ENCODE data around the gene UNG. TPM values are rescaled to one million over a fixed set of nuclear protein-coding genes. Genes with fewer than 3 reads are reported as not detected.

The UNG gene
- total RNA-seq, 2 donors from 2014 or later: 39.6 to 59.3 TPM

- Histone ChIP-seq H3K4me1 (replicated peaks) (peaks cover 11% of the 10 kb centered on the region), H3K27ac (peak overlapping the region; percentile 80 to 87), H3K4me3 (peak overlapping the region; percentile 57 to 62), H3K9me3 (no peaks in the 10 kb centered on the region), H3K36me3 (no peaks in the 10 kb centered on the region), H3K27me3 (replicated peaks; ENCODE audit: insufficient read depth) (no peaks in the 10 kb centered on the region)
- peak; percentile 76 for DNase-seq (ENCODE audit: low spot score)
- TF ChIP-seq POLR2AphosphoS5 (IDR thresholded peaks at IDR 0.05): peak; percentile 38
- TF ChIP-seq CTCF (IDR thresholded peaks at IDR 0.05): peak in 1 of 4 experiments; percentile 11
- peak; percentile 53 for TF ChIP-seq POLR2A (IDR thresholded peaks at IDR 0.05)
- WGBS: 2% methylated on average over 33 of the region's 61 CpGs
- intact Hi-C loops (cut with DNase I): loop anchor here (2.0 kb wide), 1 partner anchor 42 kb away; no protein-coding TSS in a partner anchor
Observed at GRCh38 chr12:109154451-109155438, 57.3 kb downstream of the UNG start.

GRCh38 chr12:109156036-109156435, 58.6 kb downstream of the UNG start:
- no peaks in the 10 kb centered on the region for H3K36me3 ChIP-seq
- H3K27me3 ChIP-seq (replicated peaks; ENCODE audit: insufficient read depth): no peaks in the 10 kb centered on the region
- WGBS: 96% methylated on average over 5 of the region's 5 CpGs
- no peak overlapping the region for H3K4me3 ChIP-seq
- intact Hi-C loops (cut with DNase I): no loop called here
- TF ChIP-seq POLR2A (IDR thresholded peaks at IDR 0.05) (no peak), CTCF (IDR thresholded peaks at IDR 0.05) (no peak), POLR2AphosphoS5 (IDR thresholded peaks at IDR 0.05) (no peak)
- no peak for DNase-seq (ENCODE audit: low spot score)
- H3K4me1 ChIP-seq (replicated peaks): peaks cover 11% of the 10 kb centered on the region
- no peak overlapping the region for H3K27ac ChIP-seq
- no peaks in the 10 kb centered on the region for H3K9me3 ChIP-seq

- Histone ChIP-seq H3K36me3 (no peaks in the 10 kb centered on the region), H3K9me3 (no peaks in the 10 kb centered on the region), H3K4me1 (replicated peaks) (peaks cover 11% of the 10 kb centered on the region), H3K27me3 (replicated peaks; ENCODE audit: insufficient read depth) (no peaks in the 10 kb centered on the region), H3K4me3 (no peak overlapping the region), H3K27ac (no peak overlapping the region)
- WGBS: 92% methylated on average over 5 of the region's 5 CpGs
- intact Hi-C loops (cut with DNase I): no loop called here
- DNase-seq (ENCODE audit: low spot score): no peak
- no peak for TF ChIP-seq CTCF (IDR thresholded peaks at IDR 0.05)
- TF ChIP-seq POLR2AphosphoS5 (IDR thresholded peaks at IDR 0.05): no peak
- TF ChIP-seq POLR2A (IDR thresholded peaks at IDR 0.05): no peak
Observed at GRCh38 chr12:109156586-109156985, 59.2 kb downstream of the UNG start.

- DNase-seq (ENCODE audit: low spot score): no peak
Observed at GRCh38 chr12:109157986-109158385, 60.6 kb downstream of the UNG start.

More at GRCh38 chr12:109157986-109158385, 60.6 kb downstream of the UNG start:
- no peaks in the 10 kb centered on the region for H3K27me3 ChIP-seq (replicated peaks; ENCODE audit: insufficient read depth)
- WGBS: 40% methylated on average over 5 of the region's 5 CpGs
- H3K36me3 ChIP-seq: no peaks in the 10 kb centered on the region
- intact Hi-C loops (cut with DNase I): no loop called here
- peak overlapping the region; percentile 45 to 55 for H3K27ac ChIP-seq
- peak; percentile 28 for TF ChIP-seq POLR2AphosphoS5 (IDR thresholded peaks at IDR 0.05)
- no peak for TF ChIP-seq CTCF (IDR thresholded peaks at IDR 0.05)
- no peak for TF ChIP-seq POLR2A (IDR thresholded peaks at IDR 0.05)
- H3K9me3 ChIP-seq: no peaks in the 10 kb centered on the region
- no peak overlapping the region for H3K4me3 ChIP-seq
- H3K4me1 ChIP-seq (replicated peaks): peaks cover 11% of the 10 kb centered on the region
